Esophagus (tissue), 2 donors: ENCODE measurements around the gene CIDEB. TPM values are rescaled to one million over a fixed set of nuclear protein-coding genes. Genes with fewer than 3 reads are reported as not detected.
A peak's percentile ranks its signal among the peaks of the same experiment; 100 is the strongest.

ENCODE experiments used
- H3K27ac ChIP-seq, 2 donors: one replicate each; pipeline ENCODE4 v1.5.1; 2013; ENCODE audit warnings: low read depth in 2 of 2, mild to moderate bottlenecking in 2 of 2, inconsistent platforms in 1 of 2, low read length in 1 of 2, moderate library complexity in 1 of 2
- H3K27me3 ChIP-seq, 2 donors: one replicate each; pipeline ENCODE4 v1.6.1; 2013; ENCODE audit warnings: low read length in 2 of 2, control low read depth in 1 of 2, mild to moderate bottlenecking in 1 of 2; ENCODE audit not compliant: insufficient read depth in 2 of 2, control insufficient read depth in 1 of 2
- H3K36me3 ChIP-seq, 2 donors: one replicate each; pipeline ENCODE4 v1.6.1; 2013; ENCODE audit warnings: low read length in 1 of 2; ENCODE audit not compliant: control insufficient read depth in 2 of 2, insufficient read depth in 2 of 2
- H3K4me1 ChIP-seq, 2 donors: one replicate each; pipeline ENCODE4 v1.6.1; 2013; ENCODE audit warnings: low read length in 1 of 2; ENCODE audit not compliant: control insufficient read depth in 2 of 2, insufficient read depth in 2 of 2
- H3K4me3 ChIP-seq, 2 donors: one replicate each; pipeline ENCODE4 v1.5.1; 2013; ENCODE audit warnings: low read length in 2 of 2, mild to moderate bottlenecking in 2 of 2, low read depth in 1 of 2, moderate library complexity in 1 of 2
- H3K9me3 ChIP-seq, 2 donors: one replicate each; pipeline ENCODE4 v1.6.1; 2013; ENCODE audit warnings: mild to moderate bottlenecking in 2 of 2, low read depth in 1 of 2, low read length in 1 of 2, moderate library complexity in 1 of 2; ENCODE audit not compliant: control insufficient read depth in 2 of 2, insufficient read depth in 1 of 2
- WGBS, 2 donors: extraction: QIAGEN DNeasy Blood & Tissue Kit; methylation state at CpG; one replicate each; pipeline ENCODE4 v1.1.7; 2013; 5-methylcytosine and 5-hydroxymethylcytosine counted together
- polyA plus RNA-seq, 2 donors: library from polyadenylated mRNA; stranded (reverse); fragments of 200-250 nt; gene quantifications; one replicate each; pipeline ENCODE4 v1.2.3, GENCODE V29; 2013
- donor health status: healthy with polysubstance abuse.
- donor health status: Bipolar disorder and iron deficiency.

CIDEB gene
- polyA plus RNA-seq, 2 donors: 24.3 TPM

- peaks cover 4 to 28% of the 10 kb centered on the region in 2 donors for H3K4me1 ChIP-seq
- no peak overlapping the region for H3K4me3 ChIP-seq
- H3K9me3 ChIP-seq: no peaks in the 10 kb centered on the region
- no peak overlapping the region for H3K27ac ChIP-seq
- no peaks in the 10 kb centered on the region for H3K27me3 ChIP-seq
- H3K36me3 ChIP-seq: peaks cover 0 to 2% of the 10 kb centered on the region in 2 donors
- WGBS, 2 donors: 66 to 73% methylated on average over 3 of the region's 3 CpGs
These were observed 25.0 kb downstream of the CIDEB start for GRCh38 chr14:24282736-24283135.

GRCh38 chr14:24281636-24282035, 26.1 kb downstream of the CIDEB start:
- WGBS, 2 donors: 90 to 91% methylated on average over 7 of the region's 7 CpGs
- Histone ChIP-seq H3K27me3 (no peaks in the 10 kb centered on the region), H3K4me3 (no peak overlapping the region), H3K27ac (peak overlapping the region; percentile 92 to 93), H3K4me1 (peaks cover 4 to 24% of the 10 kb centered on the region in 2 donors), H3K36me3 (no peaks in the 10 kb centered on the region), H3K9me3 (no peaks in the 10 kb centered on the region)

GRCh38 chr14:24280797-24281460, 26.8 kb downstream of the CIDEB start:
- no peak overlapping the region for H3K4me3 ChIP-seq
- 72 to 75% methylated on average over 6 of the region's 6 CpGs for WGBS, 2 donors
- peaks cover 4 to 21% of the 10 kb centered on the region in 2 donors for H3K4me1 ChIP-seq
- H3K27ac ChIP-seq: peak overlapping the region; percentile 92 to 93
- no peaks in the 10 kb centered on the region for H3K9me3 ChIP-seq
- H3K36me3 ChIP-seq: no peaks in the 10 kb centered on the region
- H3K27me3 ChIP-seq: no peaks in the 10 kb centered on the region

GRCh38 chr14:24279301-24280186, 28.2 kb downstream of the CIDEB start:
- whole genome bisulfite sequencing, 2 donors: 60 to 66% methylated on average over 11 of the region's 11 CpGs
- Histone ChIP-seq H3K4me1 (peaks cover 4 to 21% of the 10 kb centered on the region in 2 donors), H3K27ac (peak overlapping the region; percentile 92 to 93), H3K4me3 (no peak overlapping the region), H3K27me3 (no peaks in the 10 kb centered on the region), H3K9me3 (no peaks in the 10 kb centered on the region), H3K36me3 (no peaks in the 10 kb centered on the region)

DNA sequence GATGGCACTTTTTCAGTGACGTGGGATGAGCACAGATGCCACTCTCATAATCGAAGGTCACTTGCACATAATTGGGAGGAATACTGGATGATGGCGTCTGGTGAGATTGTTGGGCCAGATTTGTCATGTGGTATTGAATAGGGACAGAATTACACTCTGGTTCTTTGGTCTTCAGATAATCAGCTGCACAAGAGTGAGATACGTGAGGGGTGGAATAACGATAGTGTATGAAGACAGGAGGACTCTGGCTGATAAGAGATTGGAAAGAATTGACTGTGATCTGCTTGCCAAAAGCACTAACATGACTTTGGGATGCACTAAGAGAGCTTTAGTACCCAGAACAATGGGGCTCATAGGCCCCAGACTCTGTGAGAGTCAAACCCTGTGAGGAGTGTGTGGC, 29.4 kb downstream of the CIDEB start:
- peaks cover 4 to 17% of the 10 kb centered on the region in 2 donors for H3K4me1 ChIP-seq
- H3K9me3 ChIP-seq: no peaks in the 10 kb centered on the region
- H3K36me3 ChIP-seq: no peaks in the 10 kb centered on the region
- WGBS, 2 donors: 94 to 96% methylated on average over 5 of the region's 5 CpGs
- peak overlapping the region; percentile 58 to 84 for H3K27ac ChIP-seq
- H3K27me3 ChIP-seq: no peaks in the 10 kb centered on the region
- H3K4me3 ChIP-seq: no peak overlapping the region

DNA sequence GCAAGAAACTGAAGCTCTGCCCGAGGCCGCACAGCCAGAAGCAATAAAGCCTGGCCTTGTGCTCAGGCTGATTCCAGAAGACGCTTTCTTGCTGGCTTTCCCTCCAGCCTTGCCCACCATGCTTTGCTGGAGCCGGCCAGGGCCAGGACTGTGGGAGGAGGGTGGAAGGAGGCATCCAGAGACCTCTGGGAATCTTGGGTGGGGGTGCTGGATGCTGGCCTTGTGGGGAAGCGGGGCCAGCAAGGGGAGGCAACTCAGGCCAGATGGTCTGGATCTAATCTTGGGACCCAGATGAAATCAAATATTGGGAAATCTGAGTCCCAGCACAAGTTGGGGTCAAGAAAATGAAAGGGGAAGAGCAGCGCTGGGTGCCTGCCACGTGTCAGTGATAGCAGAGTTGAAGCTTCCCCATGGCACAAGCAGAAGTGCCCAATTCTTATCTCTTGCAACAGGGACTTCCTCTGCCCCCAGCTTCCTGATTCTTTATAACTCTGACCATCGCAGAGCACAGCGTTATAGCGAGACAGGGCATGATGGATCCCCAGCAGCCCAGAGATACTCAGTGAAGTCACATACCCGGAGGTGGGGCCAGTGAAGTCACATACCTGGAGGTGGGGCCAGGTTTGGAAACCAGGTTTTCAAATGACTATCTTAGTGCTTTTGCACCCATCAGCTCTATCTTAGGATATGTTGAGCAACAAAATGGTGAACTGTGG, 30.0 kb downstream of the CIDEB start:
- Histone ChIP-seq H3K4me3 (no peak overlapping the region), H3K4me1 (peaks cover 4 to 17% of the 10 kb centered on the region in 2 donors), H3K27me3 (no peaks in the 10 kb centered on the region), H3K9me3 (no peaks in the 10 kb centered on the region), H3K27ac (peak overlapping the region; percentile 27 to 84), H3K36me3 (no peaks in the 10 kb centered on the region)
- WGBS, 2 donors: 78 to 85% methylated on average over 11 of the region's 11 CpGs

GRCh38 chr14:24277071-24277470, 30.7 kb downstream of the CIDEB start:
- 90 to 94% methylated on average over 6 of the region's 6 CpGs for WGBS, 2 donors
- no peak overlapping the region for H3K27ac ChIP-seq
- H3K4me3 ChIP-seq: no peak overlapping the region
- H3K4me1 ChIP-seq: peaks cover 4 to 17% of the 10 kb centered on the region in 2 donors
- H3K9me3 ChIP-seq: no peaks in the 10 kb centered on the region
- no peaks in the 10 kb centered on the region for H3K27me3 ChIP-seq
- H3K36me3 ChIP-seq: no peaks in the 10 kb centered on the region

GRCh38 chr14:24274101-24274543, 33.7 kb downstream of the CIDEB start:
- Histone ChIP-seq H3K27me3 (no peaks in the 10 kb centered on the region), H3K4me1 (peaks cover 0 to 12% of the 10 kb centered on the region in 2 donors), H3K36me3 (peaks cover 0 to 5% of the 10 kb centered on the region in 2 donors), H3K9me3 (no peaks in the 10 kb centered on the region), H3K4me3 (no peak overlapping the region), H3K27ac (peak overlapping the region; percentile 90 to 94)
- 32 to 49% methylated on average over 3 of the region's 3 CpGs for WGBS, 2 donors

DNA sequence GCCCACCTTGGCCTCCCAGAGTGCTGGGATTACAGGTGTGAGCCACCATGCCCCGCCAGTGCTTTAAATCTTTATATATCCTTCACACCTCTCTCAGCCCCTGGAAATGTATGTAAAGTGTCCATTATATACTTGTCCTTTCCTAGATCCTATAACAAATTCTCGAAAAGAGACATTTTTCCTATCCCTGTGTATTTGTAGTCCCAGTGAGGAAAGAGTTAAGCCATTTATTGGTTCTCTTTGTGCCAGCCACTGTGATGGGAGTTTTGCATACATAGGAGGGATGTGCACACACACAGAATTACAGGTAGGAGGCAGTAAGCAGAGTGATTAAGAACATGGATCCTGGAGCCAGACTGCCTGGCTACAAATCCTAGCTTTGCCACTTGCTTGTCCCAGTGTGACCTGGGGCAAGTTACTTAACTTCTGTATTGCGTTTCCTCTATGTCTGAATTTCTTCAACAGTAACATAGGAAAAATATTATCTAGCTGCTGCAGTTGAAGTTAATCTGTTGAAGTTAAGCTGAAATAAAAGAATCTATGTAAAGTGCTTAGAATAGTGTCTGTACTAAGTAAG, 34.3 kb downstream of the CIDEB start:
- 75 to 83% methylated on average over 3 of the region's 3 CpGs for WGBS, 2 donors

More for the DNA sequence above, 34.3 kb downstream of the CIDEB start:
- peak overlapping the region; percentile 90 to 94 for H3K27ac ChIP-seq
- peaks cover 0 to 12% of the 10 kb centered on the region in 2 donors for H3K4me1 ChIP-seq
- no peak overlapping the region for H3K4me3 ChIP-seq
- peaks cover 0 to 10% of the 10 kb centered on the region in 2 donors for H3K36me3 ChIP-seq
- H3K27me3 ChIP-seq: no peaks in the 10 kb centered on the region
- H3K9me3 ChIP-seq: no peaks in the 10 kb centered on the region
